SK-N-SH (cell line): ENCODE data around the gene OR1K1. TPM values are rescaled to one million over a fixed set of nuclear protein-coding genes. Genes with fewer than 3 reads are reported as not detected.
"Not testable (repeated sequence)": the region's sequence is repeated elsewhere in the genome, so short reads cannot be mapped to it uniquely, and the experiment has no call there.

Source experiments
- CTCF ChIA-PET: fragments of 300-600, 350-600 bp; formaldehyde crosslinking; extraction: SDS; loops from one replicate; lab custom pipeline; 2021; lab: Yijun Ruan, JAX
- POLR2A ChIA-PET: fragments of 350-600 bp; sonication (Branson Sonifier 250); formaldehyde crosslinking; extraction: SDS; loops from one replicate; lab custom pipeline; 2020; ENCODE audit warnings: antibody characterized with exemption, inconsistent platforms; lab: Yijun Ruan, JAX
- DNase-seq: peaks from one replicate; pipeline ENCODE4 v3.0.0; 2012
- H2AFZ ChIP-seq: fragments of 200-600 bp; sonication (generic); 2 replicates; pipeline ENCODE4 v1.8.1; 2016; ENCODE audit warnings: antibody characterized with exemption, mild to moderate bottlenecking, low read depth
- H3F3A ChIP-seq: fragments of 200-600 bp; sonication (generic); replicated peaks from 2 replicates; pipeline ENCODE3; 2016; ENCODE audit warnings: antibody characterized with exemption, mild to moderate bottlenecking; ENCODE audit not compliant: insufficient read depth
- H3K27ac ChIP-seq, 2 experiments: fragments of 200-500 bp in 1 of 2; fragments of 200-600 bp in 1 of 2; sonication (Bioruptor generic) in 1 of 2; sonication (generic), shearing (Covaris generic) in 1 of 2; 2 replicates each; pipeline versions ENCODE4 v1.5.1 to v1.6.1; 2014 to 2016; ENCODE audit warnings: low read depth in 2 of 2, inconsistent platforms in 1 of 2, low read length in 1 of 2, mild to moderate bottlenecking in 1 of 2, mixed read lengths in 1 of 2
- H3K27me3 ChIP-seq: fragments of 200-600 bp; sonication (generic), shearing (Covaris generic); 2 replicates; pipeline ENCODE4 v1.6.1; 2016; ENCODE audit warnings: mixed run types; ENCODE audit not compliant: insufficient read depth
- H3K36me3 ChIP-seq, 2 experiments: fragments of 200-500 bp in 1 of 2; fragments of 200-600 bp in 1 of 2; sonication (Bioruptor generic) in 1 of 2; sonication (generic) in 1 of 2; replicated peaks in 1 of 2; 2 replicates each; pipeline versions ENCODE3 to v1.5.1; 2014 to 2016; ENCODE audit warnings: low read length in 1 of 2, mild to moderate bottlenecking in 1 of 2; ENCODE audit not compliant: insufficient read depth in 2 of 2, control insufficient read depth in 1 of 2
- H3K4me1 ChIP-seq, 2 experiments: fragments of 200-500 bp in 1 of 2; fragments of 200-600 bp in 1 of 2; sonication (Bioruptor generic) in 1 of 2; sonication (generic), shearing (Covaris generic) in 1 of 2; 2 replicates each; pipeline versions ENCODE4 v1.5.1 to v1.6.1; 2014 to 2016; ENCODE audit warnings: low read depth in 1 of 2, low read length in 1 of 2, mixed run types in 1 of 2; ENCODE audit not compliant: insufficient read depth in 2 of 2, control insufficient read depth in 1 of 2
- H3K4me2 ChIP-seq: fragments of 200-600 bp; sonication (generic), shearing (Covaris generic); 2 replicates; pipeline ENCODE4 v1.6.1; 2017; ENCODE audit warnings: mixed run types
- H3K4me3 ChIP-seq, 2 experiments: fragments of 200-500 bp in 1 of 2; fragments of 200-600 bp in 1 of 2; sonication (Bioruptor generic) in 1 of 2; sonication (generic), shearing (Covaris generic) in 1 of 2; 2 replicates each; pipeline versions ENCODE4 v1.5.1 to v1.8.1; 2014 to 2016; ENCODE audit warnings: low read depth in 2 of 2, inconsistent platforms in 1 of 2, low read length in 1 of 2, mild to moderate bottlenecking in 1 of 2, mixed read lengths in 1 of 2, moderate library complexity in 1 of 2
- H3K79me2 ChIP-seq: fragments of 200-600 bp; sonication (generic); 2 replicates; pipeline ENCODE4 v1.8.1; 2017; ENCODE audit warnings: mild to moderate bottlenecking; ENCODE audit not compliant: insufficient read depth
- H3K9ac ChIP-seq: fragments of 200-600 bp; sonication (generic); 2 replicates; pipeline ENCODE4 v1.6.1; 2017; ENCODE audit warnings: mixed run types
- H3K9me2 ChIP-seq: fragments of 200-600 bp; sonication (generic); 2 replicates; pipeline ENCODE4 v1.6.1; 2017; ENCODE audit warnings: mixed run types
- H3K9me3 ChIP-seq: fragments of 200-600 bp; sonication (generic); 2 replicates; pipeline ENCODE4 v1.6.1; 2017; ENCODE audit warnings: mixed run types, mild to moderate bottlenecking, moderate library complexity
- H4K20me1 ChIP-seq: fragments of 200-600 bp; sonication (generic); 2 replicates; pipeline ENCODE4 v1.6.1; 2017; ENCODE audit warnings: mild to moderate bottlenecking, mixed run types; ENCODE audit not compliant: insufficient read depth
- CHD2 ChIP-seq: fragments of 150-350 bp; IDR thresholded peaks from 2 replicates; pipeline ENCODE4 v1.6.1; 2018; ENCODE audit warnings: low read length; ENCODE audit not compliant: partially characterized antibody
- EZH2phosphoT487 ChIP-seq: fragments of 200-600 bp; sonication (generic); IDR thresholded peaks from 2 replicates; pipeline ENCODE4 v1.6.1; 2017; ENCODE audit warnings: low read depth, mixed run types, mild to moderate bottlenecking, antibody characterized with exemption, moderate library complexity, borderline replicate concordance
- FOSL2 ChIP-seq: IDR thresholded peaks from 2 replicates; pipeline ENCODE4 v1.4.0; 2012; ENCODE audit warnings: low read depth, mild to moderate bottlenecking, moderate library complexity, borderline replicate concordance
- FOXJ3 ChIP-seq: sonication (generic); formaldehyde crosslinking; IDR thresholded peaks from 2 replicates; pipeline ENCODE4 v1.5.1; 2020; ENCODE audit warnings: mild to moderate bottlenecking, missing genetic modification reagents
- GATA2 ChIP-seq: sonication (generic); formaldehyde crosslinking; IDR thresholded peaks from 2 replicates; pipeline ENCODE4 v1.5.0; 2020; ENCODE audit warnings: mild to moderate bottlenecking, missing genetic modification reagents
- IRF3 ChIP-seq: fragments of 150-350 bp; IDR thresholded peaks from 2 replicates; pipeline ENCODE4 v1.6.1; 2016; ENCODE audit warnings: mild to moderate bottlenecking, low read depth, low read length
- JUND ChIP-seq: IDR thresholded peaks from 2 replicates; pipeline ENCODE4 v1.4.0; 2012
- POLR2AphosphoS5 ChIP-seq: IDR thresholded peaks from 2 replicates; pipeline ENCODE4 v1.6.1; 2012; ENCODE audit warnings: low read depth, low read length
- RAD21 ChIP-seq: IDR thresholded peaks from 2 replicates; pipeline ENCODE4 v1.6.1; 2012; ENCODE audit warnings: mild to moderate bottlenecking, low read length
- RCOR1 ChIP-seq: fragments of 150-350 bp; IDR thresholded peaks from 2 replicates; pipeline ENCODE4 v1.6.1; 2017; ENCODE audit warnings: antibody characterized with exemption, low read length
- REST ChIP-seq: IDR thresholded peaks from 2 replicates; pipeline ENCODE4 v1.6.1; 2012; ENCODE audit warnings: mild to moderate bottlenecking, low read depth, low read length, moderate library complexity
- SMC3 ChIP-seq: IDR thresholded peaks from 2 replicates; pipeline ENCODE4 v1.6.1; 2012; ENCODE audit warnings: low read depth, low read length, improper control_type of control experiment
- TEAD4 ChIP-seq: IDR thresholded peaks from 2 replicates; pipeline ENCODE4 v1.4.0; 2012; ENCODE audit warnings: mild to moderate bottlenecking, borderline replicate concordance; ENCODE audit not compliant: insufficient read depth
- USF1 ChIP-seq: IDR thresholded peaks from 2 replicates; pipeline ENCODE4 v1.4.0; 2012; ENCODE audit warnings: low read depth, borderline replicate concordance
- USF2 ChIP-seq: fragments of 150-350 bp; IDR thresholded peaks from 2 replicates; pipeline ENCODE4 v1.6.1; 2017; ENCODE audit warnings: antibody characterized with exemption, low read length, low read depth, borderline replicate concordance
- WGBS: methylation state at CpG from one replicate; pipeline ENCODE4 v1.1.6; 2017; ENCODE audit warnings: low lambda C conversion rate; 5-methylcytosine and 5-hydroxymethylcytosine counted together
- polyA plus RNA-seq, 3 experiments: library from polyadenylated mRNA; depleted of rRNA; stranded (reverse); fragments of >200 nt; gene quantifications; 2 replicates each; pipeline ENCODE4 v1.2.3, GENCODE V29; 2012

OR1K1 gene
- polyA plus RNA-seq, 1 of the 3 experiments (the other 2 are of a cell fraction), result not detected

GRCh38 chr9:122808141-122808540, 8.2 kb downstream of the OR1K1 start:
- CTCF ChIA-PET, result interaction anchor here (0.8 to 9.9 kb wide), 4 partner anchors 36 to 709 kb away, joined by 3 to 77 read pairs (median 7); no protein-coding TSS in a partner anchor
- H3K27me3 ChIP-seq, result no peaks in the 10 kb centered on the region
- no peak overlapping the region for H3K27ac ChIP-seq
- no peak overlapping the region for H2AFZ ChIP-seq
- DNase-seq, result no peak
- no peaks in the 10 kb centered on the region for H4K20me1 ChIP-seq
- no peak overlapping the region for H3K9ac ChIP-seq
- H3K9me3 ChIP-seq, result no peaks in the 10 kb centered on the region
- no peak overlapping the region for H3K4me2 ChIP-seq
- 93% methylated on average over 3 of the region's 3 CpGs for WGBS
- H3K79me2 ChIP-seq, result no peaks in the 10 kb centered on the region
- H3K36me3 ChIP-seq, result no peaks in the 10 kb centered on the region
- H3K4me3 ChIP-seq, result no peak overlapping the region
- TF ChIP-seq POLR2AphosphoS5, result no peak
- TF ChIP-seq FOXJ3 (CRISPR knock-in tag), result no peak
- TF ChIP-seq TEAD4, result no peak
- TF ChIP-seq IRF3, result no peak
- TF ChIP-seq CHD2, result no peak
- TF ChIP-seq FOSL2, result no peak
- TF ChIP-seq RCOR1, result no peak
- TF ChIP-seq SMC3, result no peak
- no peak for TF ChIP-seq USF2
- TF ChIP-seq GATA2 (CRISPR knock-in tag), result no peak
- no peak for TF ChIP-seq REST
- no peak for TF ChIP-seq EZH2phosphoT487
- TF ChIP-seq JUND, result no peak
- no peak for TF ChIP-seq RAD21
- TF ChIP-seq USF1, result no peak
- POLR2A ChIA-PET, result no interaction called here
- no peaks in the 10 kb centered on the region for H3K4me1 ChIP-seq
- no peaks in the 10 kb centered on the region for H3F3A ChIP-seq
- H3K9me2 ChIP-seq, result no peaks in the 10 kb centered on the region

- H3K9me2 ChIP-seq, POLR2A ChIA-PET, H3K4me1 ChIP-seq, H3K9ac ChIP-seq, H2AFZ ChIP-seq, H3K27ac ChIP-seq, H3K4me2 ChIP-seq, DNase-seq, H3K27me3 ChIP-seq, H3K9me3 ChIP-seq, H3K79me2 ChIP-seq, H3F3A ChIP-seq, H3K36me3 ChIP-seq, H3K4me3 ChIP-seq, H4K20me1 ChIP-seq: not testable (repeated sequence)
- CTCF ChIA-PET, result interaction anchor here (0.9 to 9.9 kb wide), 10 partner anchors 9 to 710 kb away, joined by 3 to 77 read pairs (median 6); partner anchors contain the start of gene OR1K1
- 79% methylated on average over 7 of the region's 7 CpGs for WGBS
These were observed 9.3 kb downstream of the OR1K1 start for GRCh38 chr9:122809261-122809660.
